Activated CD8-positive, alpha-beta memory T cell treated with anti-CD3 and anti-CD28 coated beads for 24 hours (primary cell): Measurements from ENCODE around the gene YWHAQ.

ENCODE experiments used
- DNase-seq: peaks from one replicate; pipeline ENCODE4 v3.0.0-alpha.2; 2020

The YWHAQ gene

GRCh38 chr2:9549420-9549819 is 81.4 kb downstream of the YWHAQ start:
- no peak for DNase-seq

GRCh38 chr2:9548506-9548905 is 82.3 kb downstream of the YWHAQ start:
- no peak for DNase-seq

- DNase-seq: no peak
Measured at GRCh38 chr2:9547262-9547991, 83.4 kb downstream of the YWHAQ start.

GRCh38 chr2:9545502-9545901 is 85.3 kb downstream of the YWHAQ start:
- no peak for DNase-seq

GRCh38 chr2:9543557-9543956 is 87.2 kb downstream of the YWHAQ start:
- no peak for DNase-seq

- no peak for DNase-seq
Measured at GRCh38 chr2:9539531-9539930, 91.3 kb downstream of the YWHAQ start.

- DNase-seq: no peak
Measured at GRCh38 chr2:9538000-9538507, 92.7 kb downstream of the YWHAQ start.

- no peak for DNase-seq
Measured at GRCh38 chr2:9536504-9536903, 94.3 kb downstream of the YWHAQ start.

- no peak for DNase-seq
Measured at GRCh38 chr2:9535177-9535576, 95.6 kb downstream of the YWHAQ start.
